ENCODE data around the gene RPRD1A. TPM values are rescaled to one million over a fixed set of nuclear protein-coding genes. Genes with fewer than 3 reads are reported as not detected.
"Not testable (repeated sequence)": the region's sequence is repeated elsewhere in the genome, so short reads cannot be mapped to it uniquely, and the experiment has no call there.

RPRD1A gene
- total RNA-seq, 1 donor from 2014 or later: 47.7 TPM

DNA sequence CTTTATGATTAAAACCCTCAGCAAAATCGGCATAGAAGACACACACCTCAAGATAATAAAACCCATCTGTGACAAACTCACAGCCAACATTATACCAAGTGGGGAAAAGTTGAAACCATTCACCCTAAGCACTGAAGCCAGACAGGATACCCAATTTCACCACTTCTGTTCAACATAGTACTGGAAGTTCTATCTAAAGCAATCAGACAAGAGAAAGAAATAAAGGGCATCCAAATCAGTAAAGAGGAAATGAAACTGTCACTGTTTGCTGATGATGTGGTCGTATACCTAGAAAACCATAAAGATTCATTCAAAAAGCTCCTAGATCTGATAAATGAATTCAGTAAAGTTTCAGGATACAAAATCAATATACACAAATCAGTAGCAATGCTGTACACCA lies 16.4 kb upstream of the RPRD1A start:
- intact Hi-C loops (cut with DNase I): no loop called here
- no peak for ATAC-seq (ENCODE audit: poor library complexity)

DNA sequence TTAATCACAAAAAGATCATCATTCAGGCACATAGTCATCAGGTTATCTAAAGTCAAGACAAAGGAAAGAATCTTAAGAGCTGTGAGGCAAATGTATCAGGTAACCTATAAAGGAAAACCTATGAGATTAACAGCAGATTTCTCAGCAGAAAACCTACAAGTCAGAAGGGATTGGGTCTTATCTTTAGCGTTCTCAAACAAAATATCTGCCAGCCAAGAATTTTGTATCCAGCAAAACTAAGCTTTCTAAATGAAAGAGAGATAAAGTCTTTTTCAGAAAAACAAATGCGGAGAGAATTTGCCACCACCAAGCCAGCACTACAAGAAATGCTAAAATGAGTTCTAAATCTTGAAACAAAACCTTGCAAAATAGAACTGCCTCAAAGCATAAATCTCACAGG lies 13.8 kb upstream of the RPRD1A start:
- DNase-seq; intact Hi-C loops (cut with DNase I); ATAC-seq (ENCODE audit: poor library complexity): not testable (repeated sequence)

More for the DNA sequence above, 16.4 kb upstream of the RPRD1A start:
- no peak for DNase-seq

DNA sequence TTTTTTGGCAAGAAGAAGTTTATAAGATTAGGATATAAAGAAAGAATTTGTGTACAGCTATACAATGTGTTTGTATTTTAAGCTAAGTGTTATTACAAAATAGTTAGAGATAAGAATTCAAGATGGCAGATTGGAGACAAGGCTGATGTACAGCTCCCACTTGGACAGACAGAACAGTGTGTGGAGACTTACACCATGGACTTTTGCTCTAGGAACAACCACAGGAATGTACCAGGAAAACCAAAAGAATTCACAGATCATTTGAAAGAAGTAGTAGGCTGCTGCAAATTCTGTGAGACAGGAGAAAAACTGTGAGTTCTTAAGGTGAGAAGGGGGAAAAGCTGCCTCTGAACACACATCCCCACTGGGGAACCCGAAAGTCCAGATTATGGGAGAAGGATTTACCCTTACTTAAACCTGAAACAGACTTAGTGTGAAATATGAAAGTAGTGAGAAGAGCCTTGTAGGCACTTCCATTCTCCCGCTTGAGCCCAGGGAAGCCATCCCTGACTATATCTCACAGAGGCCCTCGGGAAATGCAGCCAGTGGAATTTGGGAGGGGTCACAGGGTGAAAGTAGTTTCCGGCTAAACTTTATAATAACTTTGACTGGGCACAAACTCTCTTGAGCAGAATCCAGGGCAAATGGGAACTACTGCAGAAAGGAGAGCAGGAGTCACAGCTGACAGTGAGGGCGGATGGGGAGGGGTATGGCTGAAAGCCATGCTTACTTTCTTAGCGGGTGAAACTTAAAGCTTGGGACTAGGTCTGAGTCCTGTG lies 11.6 kb upstream of the RPRD1A start:
- intact Hi-C loops (cut with DNase I): no loop called here
- DNase-seq (no peak), ATAC-seq (ENCODE audit: poor library complexity) (no peak)

DNA sequence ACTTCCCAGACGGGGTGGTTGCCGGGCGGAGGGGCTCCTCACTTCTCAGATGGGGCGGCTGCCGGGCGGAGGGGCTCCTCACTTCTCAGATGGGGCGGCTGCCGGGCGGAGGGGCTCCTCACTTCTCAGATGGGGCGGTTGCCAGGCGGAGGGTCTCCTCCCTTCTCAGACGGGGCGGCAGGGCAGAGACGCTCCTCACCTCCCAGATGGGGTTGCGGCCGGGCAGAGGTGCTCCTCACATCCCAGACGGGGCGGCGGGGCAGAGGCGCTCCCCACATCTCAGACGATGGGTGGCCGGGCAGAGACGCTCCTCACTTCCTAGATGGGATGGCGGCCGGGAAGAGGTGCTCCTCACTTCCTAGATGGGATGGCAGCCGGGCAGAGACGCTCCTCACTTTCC lies 10.4 kb upstream of the RPRD1A start:
- DNase-seq; ATAC-seq (ENCODE audit: poor library complexity); intact Hi-C loops (cut with DNase I): not testable (repeated sequence)

DNA sequence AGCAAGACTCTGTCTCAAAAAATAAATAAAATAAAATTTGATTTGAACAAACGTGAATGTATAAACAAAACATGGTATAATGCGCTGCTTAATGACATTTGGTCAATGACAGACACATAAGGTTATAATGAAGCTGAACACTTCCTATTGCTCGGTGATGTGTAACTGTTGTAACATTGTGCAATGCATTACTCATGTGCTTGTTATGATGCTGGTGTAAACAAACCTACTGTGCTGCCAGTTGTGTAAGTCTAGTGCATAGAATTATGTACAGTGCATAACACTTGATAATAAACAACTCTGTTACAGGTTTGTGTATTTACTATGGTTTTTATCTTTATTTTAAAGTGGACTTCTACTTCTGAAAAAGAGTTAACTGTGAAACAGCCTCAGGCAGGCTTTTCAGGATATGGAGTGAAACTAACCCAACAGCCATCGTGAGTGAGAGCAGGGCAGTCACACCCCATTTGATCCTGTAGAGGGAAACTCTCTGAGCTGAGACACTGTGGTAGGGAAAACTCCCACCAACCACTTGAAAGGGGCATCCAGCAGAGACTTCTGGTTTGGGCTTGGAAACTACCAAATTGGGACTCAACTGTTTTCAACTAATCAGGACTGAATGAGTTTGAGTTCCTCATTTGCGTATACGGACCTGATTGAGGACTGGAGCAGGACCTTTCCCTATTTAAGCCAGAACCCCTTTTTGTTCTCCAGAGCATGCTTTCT lies 8.7 kb upstream of the RPRD1A start:
- DNase-seq (no peak), ATAC-seq (ENCODE audit: poor library complexity) (no peak)
- intact Hi-C loops (cut with DNase I): no loop called here

DNA sequence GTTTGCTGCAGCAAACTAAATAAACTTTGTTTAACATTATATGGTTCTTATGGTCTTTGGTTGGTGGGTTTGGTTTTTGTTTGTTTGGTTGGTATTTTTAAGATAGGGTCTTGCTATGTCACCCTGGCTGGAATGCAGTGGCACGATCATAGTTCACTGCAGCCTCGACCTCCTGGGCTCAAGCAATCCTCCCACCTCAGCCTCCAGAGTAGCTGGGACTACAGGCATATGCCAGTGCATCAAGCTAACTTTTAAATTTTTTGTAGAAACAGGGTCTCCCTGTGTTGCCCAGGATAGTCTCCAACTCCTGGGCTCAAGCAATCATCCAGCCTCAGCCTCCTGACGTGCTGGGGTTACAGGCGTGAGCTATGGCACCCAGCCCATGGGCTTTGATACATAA lies 7.1 kb upstream of the RPRD1A start:
- intact Hi-C loops (cut with DNase I): no loop called here
- ATAC-seq (ENCODE audit: poor library complexity) (no peak), DNase-seq (no peak)

DNA sequence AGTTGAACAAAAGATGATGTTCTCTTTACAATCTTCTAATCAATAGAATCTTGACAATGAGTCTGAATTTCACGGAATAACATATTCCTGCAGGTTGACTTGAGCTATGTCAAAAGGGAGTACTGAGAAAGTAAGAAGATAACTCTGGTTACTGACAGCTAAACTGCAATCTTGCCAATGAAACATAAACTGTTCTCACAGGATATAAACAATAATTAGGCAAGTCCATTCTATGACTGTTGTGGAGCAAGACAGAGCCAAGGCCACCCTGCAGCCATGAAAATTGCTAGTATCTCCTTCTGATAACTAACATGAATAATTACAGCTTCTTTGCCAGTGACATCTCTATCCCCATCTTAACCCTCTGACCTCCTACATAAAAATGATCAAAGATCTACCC lies 6.3 kb upstream of the RPRD1A start:
- intact Hi-C loops (cut with DNase I): no loop called here
- ATAC-seq (ENCODE audit: poor library complexity) (no peak), DNase-seq (no peak)

DNA sequence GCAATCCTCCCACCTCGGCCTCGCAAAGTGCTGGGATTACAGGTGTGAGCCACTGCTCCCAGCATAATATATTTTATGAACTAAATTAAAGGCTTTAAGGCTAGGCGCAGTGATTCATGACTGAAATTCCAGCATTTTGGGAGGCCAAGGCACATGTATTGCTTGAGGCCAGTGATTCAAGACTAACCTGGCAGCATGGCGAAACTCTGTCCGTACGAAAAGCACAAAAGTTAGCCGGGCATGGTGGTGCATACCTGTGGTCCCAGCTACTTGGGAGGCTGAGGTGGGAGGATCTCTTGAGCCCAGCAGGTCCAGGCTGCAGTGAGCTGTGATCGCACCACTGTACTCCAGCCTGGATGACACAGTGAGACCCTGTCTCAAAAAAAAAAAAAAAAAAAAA lies 5.0 kb upstream of the RPRD1A start:
- DNase-seq; ATAC-seq (ENCODE audit: poor library complexity); intact Hi-C loops (cut with DNase I): not testable (repeated sequence)

DNA sequence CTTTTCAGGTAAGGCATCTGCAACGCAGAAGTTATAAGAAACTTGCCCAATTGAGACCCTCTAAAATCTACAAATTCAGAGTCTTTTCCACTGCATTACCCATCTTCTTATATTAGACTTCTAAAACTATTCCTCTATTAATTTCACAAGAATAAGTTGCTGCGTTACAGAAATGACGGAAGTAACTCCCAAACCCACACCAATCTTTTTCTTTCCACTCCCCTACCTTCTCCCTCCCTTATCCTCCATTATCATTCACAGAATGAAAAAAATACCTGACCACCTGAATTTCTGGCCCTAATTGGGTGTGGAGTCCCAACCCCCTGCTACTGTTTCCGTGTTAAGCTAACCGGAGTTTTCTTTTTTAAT lies 689 bp downstream of the RPRD1A start:
- no peak for ATAC-seq (ENCODE audit: poor library complexity)
- intact Hi-C loops (cut with DNase I): no loop called here
- no peak for DNase-seq

DNA sequence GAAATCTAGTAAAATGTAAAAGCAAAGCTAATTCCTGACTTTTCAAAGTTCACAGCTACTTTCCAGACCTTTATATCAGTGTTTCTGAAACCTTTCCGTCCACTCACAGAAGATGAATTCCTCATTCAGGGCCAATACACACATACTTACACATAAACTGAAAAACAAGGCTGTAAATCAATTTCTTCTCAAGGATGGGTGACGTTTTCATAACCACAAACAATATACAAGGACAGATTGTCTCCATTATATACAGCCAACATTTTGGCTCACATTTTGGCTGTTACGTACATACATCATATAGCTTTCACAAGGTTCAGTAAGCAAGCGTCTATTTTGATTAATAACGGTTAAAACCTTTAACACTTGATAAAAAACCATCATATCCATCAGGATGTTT lies 1.4 kb downstream of the RPRD1A start:
- no peak for DNase-seq
- intact Hi-C loops (cut with DNase I): no loop called here
- ATAC-seq (ENCODE audit: poor library complexity): no peak

DNA sequence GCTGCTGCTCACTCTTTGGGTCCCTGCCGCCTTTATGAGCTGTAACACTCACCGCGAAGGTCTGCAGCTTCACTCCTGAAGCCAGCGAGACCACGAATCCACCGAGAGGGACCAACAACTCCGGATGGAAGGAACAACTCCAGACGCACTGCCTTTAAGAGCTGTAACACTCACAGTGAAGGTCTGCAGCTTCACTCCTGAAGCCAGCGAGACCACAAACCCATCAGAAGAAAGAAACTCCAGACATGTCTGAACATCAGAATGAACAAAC lies 2.6 kb downstream of the RPRD1A start:
- ATAC-seq (ENCODE audit: poor library complexity); intact Hi-C loops (cut with DNase I); DNase-seq: not testable (repeated sequence)

DNA sequence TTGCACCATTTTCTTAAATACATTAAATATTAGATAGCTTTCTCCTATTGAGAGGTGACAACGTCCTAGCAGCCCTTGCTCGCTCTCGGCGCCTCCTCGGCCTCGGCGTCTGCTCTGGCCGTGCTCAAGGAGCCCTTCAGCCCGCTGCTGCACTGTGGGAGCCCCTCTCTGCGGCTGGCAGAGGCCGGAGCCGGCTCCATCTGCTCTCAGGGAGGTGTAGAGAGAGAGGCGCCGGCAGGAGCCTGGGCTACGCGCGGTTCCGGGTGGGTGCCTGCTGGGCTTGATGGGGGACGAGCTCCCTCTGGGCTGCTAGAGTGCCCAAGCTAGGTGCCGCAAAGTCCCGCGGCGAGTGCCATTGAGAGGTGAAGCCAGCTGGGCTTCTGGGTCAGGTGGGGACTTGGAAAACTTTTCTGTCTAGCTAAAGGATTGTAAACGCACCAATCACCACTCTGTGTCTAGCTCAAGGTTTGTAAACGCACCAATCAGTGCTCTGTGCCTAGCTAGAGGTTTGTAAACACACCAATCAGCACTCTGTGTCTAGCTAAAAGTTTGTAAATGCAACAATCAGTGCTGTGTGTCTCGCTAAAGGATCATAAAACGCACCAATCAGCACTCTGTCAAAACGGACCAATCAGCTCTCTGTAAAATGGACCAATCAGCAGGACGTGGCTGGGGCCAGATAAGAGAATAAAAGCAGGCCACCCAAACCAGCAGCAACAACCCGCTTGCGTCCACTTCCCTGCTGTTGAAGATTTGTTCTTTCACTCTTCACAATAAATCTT lies 3.1 kb downstream of the RPRD1A start:
- intact Hi-C loops (cut with DNase I): no loop called here
- no peak for DNase-seq

DNA sequence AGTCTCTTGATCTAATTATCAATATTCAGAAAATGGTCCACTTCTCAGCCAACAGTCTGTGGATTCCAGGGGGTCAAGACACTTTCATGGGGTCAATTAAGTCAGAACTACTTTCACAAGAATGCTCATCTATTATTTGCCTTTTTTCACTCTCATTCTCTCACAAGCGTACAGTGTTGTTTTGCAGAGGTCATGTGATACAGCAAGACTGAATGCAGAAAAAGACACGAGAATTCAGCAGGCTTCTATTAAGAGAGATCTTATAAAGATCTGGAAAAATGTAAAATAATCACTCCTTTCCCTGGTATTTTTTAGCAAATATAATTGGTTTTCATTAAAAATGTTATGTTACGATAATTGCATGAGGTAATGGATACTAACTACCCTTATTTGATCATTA lies 8.7 kb downstream of the RPRD1A start:
- no peak for DNase-seq
- intact Hi-C loops (cut with DNase I): no loop called here
- ATAC-seq (ENCODE audit: poor library complexity): no peak

More for the DNA sequence above, 3.1 kb downstream of the RPRD1A start:
- ATAC-seq (ENCODE audit: poor library complexity): no peak

DNA sequence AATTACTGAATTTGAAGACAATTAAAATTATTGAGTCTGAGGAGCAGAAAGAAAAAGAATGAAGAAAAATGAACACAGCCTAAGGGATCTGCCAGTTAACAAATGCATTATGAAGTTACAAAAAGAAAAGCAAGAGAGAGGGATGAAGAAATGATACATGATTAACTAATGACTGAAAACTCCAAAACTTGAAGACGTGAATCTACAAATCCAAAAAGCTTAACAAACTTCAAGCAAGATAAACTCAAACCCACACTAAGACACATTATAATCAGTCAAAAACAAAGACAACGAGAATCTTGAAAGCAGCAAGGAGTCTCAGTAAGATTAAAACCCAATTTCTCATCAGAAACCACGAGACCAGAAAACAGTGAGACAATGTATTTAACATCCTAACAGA lies 15.6 kb downstream of the RPRD1A start:
- DNase-seq: no peak
- intact Hi-C loops (cut with DNase I): no loop called here
- no peak for ATAC-seq (ENCODE audit: poor library complexity)

DNA sequence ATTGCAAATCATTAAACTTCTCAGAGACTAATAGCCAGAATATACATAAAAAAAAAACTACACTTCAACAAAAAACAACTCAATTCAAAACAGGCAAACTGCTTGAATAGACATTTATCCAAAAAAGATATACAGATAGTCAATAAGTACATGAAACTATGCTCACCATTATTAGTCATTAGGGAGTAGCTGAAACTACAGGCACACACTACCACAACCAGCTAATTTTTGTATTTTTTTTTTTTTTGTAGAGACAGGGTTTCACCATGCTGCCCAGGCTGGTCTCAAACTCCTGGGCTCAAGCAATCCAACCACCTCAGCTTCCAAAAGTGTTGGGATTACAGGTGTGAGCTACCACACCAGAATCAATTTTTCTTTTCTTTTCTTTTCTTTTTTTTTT lies 16.9 kb downstream of the RPRD1A start:
- intact Hi-C loops (cut with DNase I): no loop called here
- no peak for ATAC-seq (ENCODE audit: poor library complexity)
- DNase-seq: no peak

DNA sequence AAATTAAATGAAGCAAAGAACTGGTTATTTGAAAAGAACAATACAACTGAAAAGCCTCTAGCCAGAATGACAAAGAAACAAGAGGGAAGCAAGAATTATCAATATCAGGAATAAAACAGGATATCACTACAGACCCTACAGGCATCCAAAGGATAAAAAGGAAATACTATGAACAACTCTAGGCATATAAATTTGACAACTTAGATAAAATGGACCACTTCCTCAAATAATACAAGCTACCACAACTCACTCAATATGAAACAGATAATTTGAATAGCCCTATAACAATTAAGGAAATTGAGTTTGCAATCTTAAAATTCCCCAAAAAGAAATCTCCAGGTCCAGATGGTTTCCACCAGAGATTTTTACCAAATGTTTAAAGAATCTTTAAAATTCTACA lies 19.8 kb downstream of the RPRD1A start:
- no peak for DNase-seq
- intact Hi-C loops (cut with DNase I): no loop called here
- no peak for ATAC-seq (ENCODE audit: poor library complexity)

DNA sequence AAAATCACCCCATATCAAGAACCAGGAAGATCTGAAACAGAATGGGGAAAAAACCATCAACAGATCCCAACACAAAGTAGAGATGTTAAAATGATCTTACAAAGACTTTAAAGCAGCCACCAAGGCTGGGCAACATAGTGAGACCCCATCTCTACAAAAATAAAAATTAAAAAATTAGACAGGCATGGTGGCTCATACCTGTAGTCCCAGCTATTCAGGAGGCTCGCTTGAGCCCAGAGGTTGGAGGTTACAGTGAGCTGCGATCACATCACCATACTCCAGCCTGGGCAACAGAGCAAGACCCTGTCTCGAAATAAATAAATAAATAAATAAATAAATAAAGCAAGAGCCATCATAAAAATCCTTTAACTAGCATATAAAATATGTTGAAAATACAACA lies 20.5 kb downstream of the RPRD1A start:
- DNase-seq: no peak
- ATAC-seq (ENCODE audit: poor library complexity): no peak
- intact Hi-C loops (cut with DNase I): no loop called here

DNA sequence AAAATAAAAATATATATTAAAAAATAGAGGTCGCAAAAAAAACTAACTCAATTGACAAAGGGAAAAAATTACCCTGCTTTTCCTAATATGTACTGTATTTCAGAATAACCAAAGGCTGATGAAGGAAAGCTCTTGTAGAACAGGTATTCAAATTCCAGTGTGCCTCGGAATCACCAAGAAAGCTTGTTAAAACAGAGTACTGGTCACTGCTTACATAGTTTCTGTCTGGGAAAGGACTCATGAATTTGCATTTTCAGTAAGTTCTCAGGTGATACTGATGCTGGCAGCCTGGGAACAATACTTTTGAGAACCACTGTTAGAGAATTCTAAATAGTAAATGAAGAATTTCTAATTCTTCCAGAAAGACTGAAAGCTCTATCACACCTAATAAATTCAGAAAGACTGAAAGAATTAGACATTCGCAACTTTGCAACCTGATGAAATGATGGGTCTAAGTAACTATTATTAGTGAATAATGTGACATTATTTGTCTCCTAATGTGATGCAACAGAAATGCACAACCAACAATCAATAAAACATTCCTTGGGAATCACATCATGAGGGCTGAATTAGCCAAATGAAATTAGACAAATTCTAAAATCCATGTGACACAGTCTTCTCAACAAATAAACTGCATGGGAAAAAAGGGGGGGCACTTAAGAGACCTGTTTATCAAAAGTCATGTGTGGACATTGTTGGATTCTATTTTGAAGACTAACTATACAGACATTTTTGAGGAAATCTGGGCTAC lies 21.9 kb downstream of the RPRD1A start:
- DNase-seq (no peak), ATAC-seq (ENCODE audit: poor library complexity) (no peak)
- intact Hi-C loops (cut with DNase I): no loop called here

DNA sequence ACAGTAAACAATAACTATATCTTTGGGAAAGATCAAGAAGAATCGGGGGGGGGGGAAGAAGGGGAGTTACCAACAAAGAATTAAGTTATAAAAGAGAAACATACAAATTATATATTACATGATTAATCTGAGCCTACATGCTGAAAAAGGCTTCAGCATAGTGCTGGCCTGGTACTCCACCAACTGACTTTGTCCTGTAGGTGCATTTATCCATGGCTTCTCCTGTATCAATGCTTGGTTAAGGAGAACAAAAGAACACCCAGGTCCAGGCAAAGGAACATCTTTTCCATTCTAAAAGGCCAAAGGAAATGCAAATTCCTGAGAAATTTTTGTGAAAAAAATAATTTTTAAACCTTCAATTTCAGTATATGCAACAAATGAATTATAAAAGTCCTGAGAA lies 24.2 kb downstream of the RPRD1A start:
- ATAC-seq (ENCODE audit: poor library complexity) (no peak), DNase-seq (no peak)
- intact Hi-C loops (cut with DNase I): no loop called here

Data from Right ventricle myocardium superior (tissue), 1 donor.